ENCODE measurements around the gene GANAB. TPM values are rescaled to one million over a fixed set of nuclear protein-coding genes. Genes with fewer than 3 reads are reported as not detected.

GANAB gene
- total and polyA plus RNA-seq, 2 experiments from 2014 or later: 82.3 to 272 TPM

DNA sequence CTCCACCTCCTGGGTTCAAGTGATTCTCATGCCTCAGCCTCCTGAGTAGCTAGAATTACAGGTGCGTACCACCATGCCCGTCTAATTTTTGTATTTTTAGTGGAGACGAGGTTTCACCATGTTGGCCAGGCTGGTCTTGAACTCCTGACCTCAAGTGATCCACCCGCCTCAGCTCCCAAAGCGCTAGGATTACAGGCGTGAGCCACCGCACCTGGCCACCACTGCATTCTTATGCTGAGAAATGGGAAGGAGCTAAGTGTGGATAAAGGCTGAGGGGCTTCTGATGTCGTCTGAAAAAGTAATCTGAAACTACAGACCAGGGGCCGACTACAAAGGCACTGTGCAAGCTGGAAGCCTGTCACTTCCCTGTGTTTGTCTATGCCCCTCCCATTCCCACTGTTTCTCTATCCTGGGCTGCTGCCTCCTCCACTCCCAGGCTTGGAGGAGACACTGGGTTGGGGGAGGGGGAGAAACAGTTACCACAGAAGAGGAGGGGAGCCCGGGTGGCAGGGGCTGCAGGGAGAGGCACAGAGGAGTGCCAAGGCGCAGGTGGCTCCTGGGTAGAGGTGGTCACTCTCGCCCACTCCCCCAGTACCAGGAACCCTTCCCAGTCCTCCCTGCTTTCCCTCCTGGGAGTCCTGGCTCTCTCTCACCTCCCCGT is 41.8 kb downstream of the GANAB start:
- H3K27ac ChIP-seq (ENCODE audit: low read depth): no peak overlapping the region
- no peaks in the 10 kb centered on the region for H3K9me2 ChIP-seq (ENCODE audit: insufficient read depth)
- TF ChIP-seq, protein P1, sequence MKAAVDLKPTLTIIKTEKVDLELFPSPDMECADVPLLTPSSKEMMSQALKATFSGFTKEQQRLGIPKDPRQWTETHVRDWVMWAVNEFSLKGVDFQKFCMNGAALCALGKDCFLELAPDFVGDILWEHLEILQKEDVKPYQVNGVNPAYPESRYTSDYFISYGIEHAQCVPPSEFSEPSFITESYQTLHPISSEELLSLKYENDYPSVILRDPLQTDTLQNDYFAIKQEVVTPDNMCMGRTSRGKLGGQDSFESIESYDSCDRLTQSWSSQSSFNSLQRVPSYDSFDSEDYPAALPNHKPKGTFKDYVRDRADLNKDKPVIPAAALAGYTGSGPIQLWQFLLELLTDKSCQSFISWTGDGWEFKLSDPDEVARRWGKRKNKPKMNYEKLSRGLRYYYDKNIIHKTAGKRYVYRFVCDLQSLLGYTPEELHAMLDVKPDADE (IDR thresholded peaks at IDR 0.05): no peak
- TF ChIP-seq, protein P2, sequence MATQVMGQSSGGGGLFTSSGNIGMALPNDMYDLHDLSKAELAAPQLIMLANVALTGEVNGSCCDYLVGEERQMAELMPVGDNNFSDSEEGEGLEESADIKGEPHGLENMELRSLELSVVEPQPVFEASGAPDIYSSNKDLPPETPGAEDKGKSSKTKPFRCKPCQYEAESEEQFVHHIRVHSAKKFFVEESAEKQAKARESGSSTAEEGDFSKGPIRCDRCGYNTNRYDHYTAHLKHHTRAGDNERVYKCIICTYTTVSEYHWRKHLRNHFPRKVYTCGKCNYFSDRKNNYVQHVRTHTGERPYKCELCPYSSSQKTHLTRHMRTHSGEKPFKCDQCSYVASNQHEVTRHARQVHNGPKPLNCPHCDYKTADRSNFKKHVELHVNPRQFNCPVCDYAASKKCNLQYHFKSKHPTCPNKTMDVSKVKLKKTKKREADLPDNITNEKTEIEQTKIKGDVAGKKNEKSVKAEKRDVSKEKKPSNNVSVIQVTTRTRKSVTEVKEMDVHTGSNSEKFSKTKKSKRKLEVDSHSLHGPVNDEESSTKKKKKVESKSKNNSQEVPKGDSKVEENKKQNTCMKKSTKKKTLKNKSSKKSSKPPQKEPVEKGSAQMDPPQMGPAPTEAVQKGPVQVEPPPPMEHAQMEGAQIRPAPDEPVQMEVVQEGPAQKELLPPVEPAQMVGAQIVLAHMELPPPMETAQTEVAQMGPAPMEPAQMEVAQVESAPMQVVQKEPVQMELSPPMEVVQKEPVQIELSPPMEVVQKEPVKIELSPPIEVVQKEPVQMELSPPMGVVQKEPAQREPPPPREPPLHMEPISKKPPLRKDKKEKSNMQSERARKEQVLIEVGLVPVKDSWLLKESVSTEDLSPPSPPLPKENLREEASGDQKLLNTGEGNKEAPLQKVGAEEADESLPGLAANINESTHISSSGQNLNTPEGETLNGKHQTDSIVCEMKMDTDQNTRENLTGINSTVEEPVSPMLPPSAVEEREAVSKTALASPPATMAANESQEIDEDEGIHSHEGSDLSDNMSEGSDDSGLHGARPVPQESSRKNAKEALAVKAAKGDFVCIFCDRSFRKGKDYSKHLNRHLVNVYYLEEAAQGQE (IDR thresholded peaks at IDR 0.05; ENCODE audit: unreplicated experiment): no peak
- TF ChIP-seq, protein P3, sequence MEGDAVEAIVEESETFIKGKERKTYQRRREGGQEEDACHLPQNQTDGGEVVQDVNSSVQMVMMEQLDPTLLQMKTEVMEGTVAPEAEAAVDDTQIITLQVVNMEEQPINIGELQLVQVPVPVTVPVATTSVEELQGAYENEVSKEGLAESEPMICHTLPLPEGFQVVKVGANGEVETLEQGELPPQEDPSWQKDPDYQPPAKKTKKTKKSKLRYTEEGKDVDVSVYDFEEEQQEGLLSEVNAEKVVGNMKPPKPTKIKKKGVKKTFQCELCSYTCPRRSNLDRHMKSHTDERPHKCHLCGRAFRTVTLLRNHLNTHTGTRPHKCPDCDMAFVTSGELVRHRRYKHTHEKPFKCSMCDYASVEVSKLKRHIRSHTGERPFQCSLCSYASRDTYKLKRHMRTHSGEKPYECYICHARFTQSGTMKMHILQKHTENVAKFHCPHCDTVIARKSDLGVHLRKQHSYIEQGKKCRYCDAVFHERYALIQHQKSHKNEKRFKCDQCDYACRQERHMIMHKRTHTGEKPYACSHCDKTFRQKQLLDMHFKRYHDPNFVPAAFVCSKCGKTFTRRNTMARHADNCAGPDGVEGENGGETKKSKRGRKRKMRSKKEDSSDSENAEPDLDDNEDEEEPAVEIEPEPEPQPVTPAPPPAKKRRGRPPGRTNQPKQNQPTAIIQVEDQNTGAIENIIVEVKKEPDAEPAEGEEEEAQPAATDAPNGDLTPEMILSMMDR (conservative IDR thresholded peaks at IDR 0.05; ENCODE audit: low read depth in 2 of 2): no peak
- no peak for TF ChIP-seq STAT1 (IDR thresholded peaks at IDR 0.05; ENCODE audit: unreplicated experiment)
- no peak for TF ChIP-seq ZNF114 (CRISPR knock-in tag; IDR thresholded peaks at IDR 0.05)
- H3F3A ChIP-seq (replicated peaks; ENCODE audit: low read depth): peaks cover 20% of the 10 kb centered on the region
- H3K79me2 ChIP-seq (replicated peaks; ENCODE audit: insufficient read depth): peaks cover 14% of the 10 kb centered on the region
- peaks cover 30% of the 10 kb centered on the region for H3K27me3 Mint-ChIP-seq (ENCODE audit: insufficient read depth, low read depth, poor library complexity)
- H3K36me3 ChIP-seq (ENCODE audit: insufficient read depth): no peaks in the 10 kb centered on the region
- peaks cover 55% of the 10 kb centered on the region for H3K4me1 Mint-ChIP-seq
- peaks cover 14% of the 10 kb centered on the region; the same call in 1 of the 2 replicates for H3K4me1 ChIP-seq (ENCODE audit: insufficient read depth)
- DNase-seq (ENCODE audit: low spot score) (peak; percentile 67), ATAC-seq (peak; percentile 0; the same call in 1 of the 3 replicates)
- H3K4me2 ChIP-seq: peak overlapping the region; percentile 43; the same call in 1 of the 2 replicates
- H4K20me1 ChIP-seq (replicated peaks; ENCODE audit: insufficient read depth): peaks cover 10% of the 10 kb centered on the region; the same call in 1 of the 2 replicates
- peaks cover 43% of the 10 kb centered on the region for H3K27me3 ChIP-seq (ENCODE audit: insufficient read depth)
- peaks cover 20% of the 10 kb centered on the region for H3K36me3 Mint-ChIP-seq (ENCODE audit: low read depth)
- H3K4me3 Mint-ChIP-seq: no peak overlapping the region
- no peak overlapping the region for H3K27ac Mint-ChIP-seq
- H3K4me3 ChIP-seq: no peak overlapping the region
- H2AFZ ChIP-seq: no peak overlapping the region
- H3K9me3 Mint-ChIP-seq: no peaks in the 10 kb centered on the region; the same call in 2 of the 3 replicates

DNA sequence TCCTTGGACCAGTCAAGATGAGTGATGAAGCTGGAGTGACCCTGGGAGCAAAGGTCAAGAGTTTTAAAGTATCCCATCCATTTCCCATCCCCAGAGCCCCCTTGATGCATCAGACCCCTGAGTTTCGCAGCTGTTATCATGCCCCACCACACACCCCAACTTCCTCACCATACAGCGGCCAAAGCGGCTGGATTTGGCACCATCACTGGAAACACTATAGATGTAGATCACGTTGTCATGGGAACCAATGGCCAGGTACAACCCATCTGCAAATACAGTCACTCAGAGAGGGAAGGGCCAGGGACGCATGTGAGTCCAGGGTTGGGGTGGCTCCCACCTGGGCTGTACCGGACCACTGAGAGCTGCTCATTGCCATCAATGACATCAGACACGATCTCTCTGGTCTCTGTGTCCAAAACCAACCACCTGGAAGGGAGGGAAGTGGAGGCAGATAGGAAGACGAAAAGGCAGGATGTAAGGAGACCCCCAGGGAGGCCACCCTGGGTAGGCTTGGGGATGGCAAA is 42.6 kb downstream of the GANAB start:
- Mint-ChIP-seq H3K27ac (no peak overlapping the region), H3K4me1 (peaks cover 63% of the 10 kb centered on the region), H3K9me3 (no peaks in the 10 kb centered on the region; the same call in 2 of the 3 replicates), H3K27me3 (ENCODE audit: insufficient read depth, low read depth, poor library complexity) (peaks cover 29% of the 10 kb centered on the region), H3K36me3 (ENCODE audit: low read depth) (peaks cover 28% of the 10 kb centered on the region), H3K4me3 (peak overlapping the region; percentile 91; the same call in 1 of the 3 replicates)
- peaks cover 43% of the 10 kb centered on the region for H3K27me3 ChIP-seq (ENCODE audit: insufficient read depth)
- no peaks in the 10 kb centered on the region for H3K36me3 ChIP-seq (ENCODE audit: insufficient read depth)
- no peak overlapping the region for H2AFZ ChIP-seq
- H3K9me2 ChIP-seq (ENCODE audit: insufficient read depth): no peaks in the 10 kb centered on the region
- H3K4me1 ChIP-seq (ENCODE audit: insufficient read depth): peaks cover 17% of the 10 kb centered on the region; the same call in 1 of the 2 replicates
- peaks cover 10% of the 10 kb centered on the region; the same call in 1 of the 2 replicates for H4K20me1 ChIP-seq (replicated peaks; ENCODE audit: insufficient read depth)
- H3K79me2 ChIP-seq (replicated peaks; ENCODE audit: insufficient read depth): peaks cover 16% of the 10 kb centered on the region
- peaks cover 20% of the 10 kb centered on the region for H3F3A ChIP-seq (replicated peaks; ENCODE audit: low read depth)
- no peak for ATAC-seq
- no peak overlapping the region for H3K27ac ChIP-seq (ENCODE audit: low read depth)
- no peak for DNase-seq (ENCODE audit: low spot score)
- peak overlapping the region; percentile 99; the same call in 1 of the 2 replicates for H3K4me2 ChIP-seq
- no peak overlapping the region for H3K4me3 ChIP-seq
- TF ChIP-seq, protein P4, sequence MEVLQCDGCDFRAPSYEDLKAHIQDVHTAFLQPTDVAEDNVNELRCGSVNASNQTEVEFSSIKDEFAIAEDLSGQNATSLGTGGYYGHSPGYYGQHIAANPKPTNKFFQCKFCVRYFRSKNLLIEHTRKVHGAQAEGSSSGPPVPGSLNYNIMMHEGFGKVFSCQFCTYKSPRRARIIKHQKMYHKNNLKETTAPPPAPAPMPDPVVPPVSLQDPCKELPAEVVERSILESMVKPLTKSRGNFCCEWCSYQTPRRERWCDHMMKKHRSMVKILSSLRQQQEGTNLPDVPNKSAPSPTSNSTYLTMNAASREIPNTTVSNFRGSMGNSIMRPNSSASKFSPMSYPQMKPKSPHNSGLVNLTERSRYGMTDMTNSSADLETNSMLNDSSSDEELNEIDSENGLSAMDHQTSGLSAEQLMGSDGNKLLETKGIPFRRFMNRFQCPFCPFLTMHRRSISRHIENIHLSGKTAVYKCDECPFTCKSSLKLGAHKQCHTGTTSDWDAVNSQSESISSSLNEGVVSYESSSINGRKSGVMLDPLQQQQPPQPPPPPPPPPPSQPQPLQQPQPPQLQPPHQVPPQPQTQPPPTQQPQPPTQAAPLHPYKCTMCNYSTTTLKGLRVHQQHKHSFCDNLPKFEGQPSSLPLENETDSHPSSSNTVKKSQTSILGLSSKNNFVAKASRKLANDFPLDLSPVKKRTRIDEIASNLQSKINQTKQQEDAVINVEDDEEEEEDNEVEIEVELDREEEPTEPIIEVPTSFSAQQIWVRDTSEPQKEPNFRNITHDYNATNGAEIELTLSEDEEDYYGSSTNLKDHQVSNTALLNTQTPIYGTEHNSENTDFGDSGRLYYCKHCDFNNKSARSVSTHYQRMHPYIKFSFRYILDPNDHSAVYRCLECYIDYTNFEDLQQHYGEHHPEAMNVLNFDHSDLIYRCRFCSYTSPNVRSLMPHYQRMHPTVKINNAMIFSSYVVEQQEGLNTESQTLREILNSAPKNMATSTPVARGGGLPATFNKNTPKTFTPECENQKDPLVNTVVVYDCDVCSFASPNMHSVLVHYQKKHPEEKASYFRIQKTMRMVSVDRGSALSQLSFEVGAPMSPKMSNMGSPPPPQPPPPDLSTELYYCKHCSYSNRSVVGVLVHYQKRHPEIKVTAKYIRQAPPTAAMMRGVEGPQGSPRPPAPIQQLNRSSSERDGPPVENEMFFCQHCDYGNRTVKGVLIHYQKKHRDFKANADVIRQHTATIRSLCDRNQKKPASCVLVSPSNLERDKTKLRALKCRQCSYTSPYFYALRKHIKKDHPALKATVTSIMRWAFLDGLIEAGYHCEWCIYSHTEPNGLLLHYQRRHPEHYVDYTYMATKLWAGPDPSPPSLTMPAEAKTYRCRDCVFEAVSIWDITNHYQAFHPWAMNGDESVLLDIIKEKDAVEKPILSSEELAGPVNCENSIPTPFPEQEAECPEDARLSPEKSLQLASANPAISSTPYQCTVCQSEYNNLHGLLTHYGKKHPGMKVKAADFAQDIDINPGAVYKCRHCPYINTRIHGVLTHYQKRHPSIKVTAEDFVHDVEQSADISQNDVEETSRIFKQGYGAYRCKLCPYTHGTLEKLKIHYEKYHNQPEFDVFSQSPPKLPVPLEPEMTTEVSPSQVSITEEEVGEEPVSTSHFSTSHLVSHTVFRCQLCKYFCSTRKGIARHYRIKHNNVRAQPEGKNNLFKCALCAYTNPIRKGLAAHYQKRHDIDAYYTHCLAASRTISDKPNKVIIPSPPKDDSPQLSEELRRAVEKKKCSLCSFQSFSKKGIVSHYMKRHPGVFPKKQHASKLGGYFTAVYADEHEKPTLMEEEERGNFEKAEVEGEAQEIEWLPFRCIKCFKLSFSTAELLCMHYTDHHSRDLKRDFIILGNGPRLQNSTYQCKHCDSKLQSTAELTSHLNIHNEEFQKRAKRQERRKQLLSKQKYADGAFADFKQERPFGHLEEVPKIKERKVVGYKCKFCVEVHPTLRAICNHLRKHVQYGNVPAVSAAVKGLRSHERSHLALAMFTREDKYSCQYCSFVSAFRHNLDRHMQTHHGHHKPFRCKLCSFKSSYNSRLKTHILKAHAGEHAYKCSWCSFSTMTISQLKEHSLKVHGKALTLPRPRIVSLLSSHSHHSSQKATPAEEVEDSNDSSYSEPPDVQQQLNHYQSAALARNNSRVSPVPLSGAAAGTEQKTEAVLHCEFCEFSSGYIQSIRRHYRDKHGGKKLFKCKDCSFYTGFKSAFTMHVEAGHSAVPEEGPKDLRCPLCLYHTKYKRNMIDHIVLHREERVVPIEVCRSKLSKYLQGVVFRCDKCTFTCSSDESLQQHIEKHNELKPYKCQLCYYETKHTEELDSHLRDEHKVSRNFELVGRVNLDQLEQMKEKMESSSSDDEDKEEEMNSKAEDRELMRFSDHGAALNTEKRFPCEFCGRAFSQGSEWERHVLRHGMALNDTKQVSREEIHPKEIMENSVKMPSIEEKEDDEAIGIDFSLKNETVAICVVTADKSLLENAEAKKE (CRISPR knock-in tag; IDR thresholded peaks at IDR 0.05): no peak
- TF ChIP-seq EZH2phosphoT487 (IDR thresholded peaks at IDR 0.05; ENCODE audit: unreplicated experiment): no peak

All from GM23338 (cell line).